Uterine smooth muscle cell (primary cell): ENCODE data around the gene OR10P1. TPM values are rescaled to one million over a fixed set of nuclear protein-coding genes. Genes with fewer than 3 reads are reported as not detected.

Source experiments
- total RNA-seq: library from RNA; depleted of rRNA; stranded (reverse); fragments of >200 nt; gene quantifications from 2 replicates; pipeline ENCODE4 v1.2.3, GENCODE V29; 2014

OR10P1 gene
- not detected in 2 replicates for total RNA-seq

DNA sequence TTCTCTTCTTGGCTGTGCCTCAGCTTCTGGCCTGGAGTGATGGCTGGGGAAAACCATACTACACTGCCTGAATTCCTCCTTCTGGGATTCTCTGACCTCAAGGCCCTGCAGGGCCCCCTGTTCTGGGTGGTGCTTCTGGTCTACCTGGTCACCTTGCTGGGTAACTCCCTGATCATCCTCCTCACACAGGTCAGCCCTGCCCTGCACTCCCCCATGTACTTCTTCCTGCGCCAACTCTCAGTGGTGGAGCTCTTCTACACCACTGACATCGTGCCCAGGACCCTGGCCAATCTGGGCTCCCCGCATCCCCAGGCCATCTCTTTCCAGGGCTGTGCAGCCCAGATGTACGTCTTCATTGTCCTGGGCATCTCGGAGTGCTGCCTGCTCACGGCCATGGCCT is at the start of gene OR10P1:
OR10P1 (plus strand) TSS at position 40 of the 400 bp plus-strand sequence; CDS start at position 40, 0 bp downstream.

Other genes starting within 250 kb of the OR10P1 start
- not detected in 2 replicates for gene OR6C65, start 236.4 kb upstream of the OR10P1 start, total RNA-seq
- gene OR6C76, start 210.6 kb upstream of the OR10P1 start, total RNA-seq = not detected in 2 replicates
- not detected in 2 replicates for gene OR6C2, start 192.8 kb upstream of the OR10P1 start, total RNA-seq
- gene OR6C70, start 166.8 kb upstream of the OR10P1 start, total RNA-seq = not detected in 2 replicates
- not detected in 2 replicates for gene OR6C68, start 144.5 kb upstream of the OR10P1 start, total RNA-seq
- not detected in 2 replicates for gene OR6C4, start 87.3 kb upstream of the OR10P1 start, total RNA-seq
- not detected in 2 replicates for gene OR2AP1, start 64.4 kb upstream of the OR10P1 start, total RNA-seq
- 26.6 and 47.0 TPM in 2 replicates for gene ITGA7, start 71.0 kb downstream of the OR10P1 start, total RNA-seq
- 89.5 and 92.5 TPM in 2 replicates for gene BLOC1S1, start 79.2 kb downstream of the OR10P1 start, total RNA-seq
- gene RDH5, start 83.5 kb downstream of the OR10P1 start, total RNA-seq = 11.9 and 17.7 TPM in 2 replicates
- 2,861 and 3,471 TPM in 2 replicates for gene CD63, start 92.1 kb downstream of the OR10P1 start, total RNA-seq
- gene GDF11, start 106.2 kb downstream of the OR10P1 start, total RNA-seq = 3.9 and 6.6 TPM in 2 replicates
- 101 and 113 TPM in 2 replicates for gene SARNP, start 180.8 kb downstream of the OR10P1 start, total RNA-seq
- 21.9 and 26.2 TPM in 2 replicates for gene ORMDL2, start 181.1 kb downstream of the OR10P1 start, total RNA-seq
- 70.1 and 78.6 TPM in 2 replicates for gene DNAJC14, start 192.7 kb downstream of the OR10P1 start, total RNA-seq
- 2.7 and 5.2 TPM in 2 replicates for gene MMP19, start 206.0 kb downstream of the OR10P1 start, total RNA-seq